Right lobe of liver (tissue), 6 donors: ENCODE measurements around the gene GDPD5. TPM values are rescaled to one million over a fixed set of nuclear protein-coding genes. Genes with fewer than 3 reads are reported as not detected.

Source experiments
- ATAC-seq, 4 donors: fragments of 200-7000 bp; cut with Tn5 transposase; one replicate each; pipeline ENCODE4 v1.9.1; 2020; ENCODE audit warnings: mild to moderate bottlenecking in 4 of 4, moderate library complexity in 4 of 4
- DNase-seq, 3 donors: peaks; one replicate each; pipeline ENCODE4 v3.0.0-alpha.2; 2020
- H3K27ac ChIP-seq, 3 donors: fragments of 200-600 bp; one replicate each; pipeline ENCODE4 v1.8.0; 2022
- H3K27me3 ChIP-seq, 2 donors: fragments of 200-600 bp; one replicate each; pipeline ENCODE4 v1.8.0; 2022
- H3K36me3 ChIP-seq, 4 donors: fragments of 200-600 bp; sonication (generic) in 1 of 4; one replicate each; pipeline versions ENCODE4 v1.5.1 to v1.8.0; 2017 to 2022; ENCODE audit warnings: control low read depth in 1 of 4
- H3K4me1 ChIP-seq, 4 donors: fragments of 200-600 bp; sonication (generic) in 1 of 4; one replicate each; pipeline versions ENCODE4 v1.5.1 to v1.8.0; 2017 to 2022; ENCODE audit warnings: control low read depth in 1 of 4
- H3K4me3 ChIP-seq, 3 donors: fragments of 200-600 bp; one replicate each; pipeline ENCODE4 v1.8.0; 2022
- H3K9me3 ChIP-seq, 4 donors: fragments of 200-600 bp; sonication (generic) in 1 of 4; one replicate each; pipeline versions ENCODE4 v1.5.1 to v1.8.0; 2017 to 2022; ENCODE audit warnings: control low read depth in 1 of 4
- POLR2A ChIP-seq: fragments of 450-650 bp; IDR thresholded peaks from one replicate; pipeline ENCODE4 v1.6.1; 2017; ENCODE audit warnings: antibody characterized with exemption, mild to moderate bottlenecking
- WGBS: methylation state at CpG from one replicate; pipeline ENCODE4 v1.1.6; 2018; ENCODE audit warnings: low coverage, low lambda C conversion rate; ENCODE audit not compliant: insufficient coverage; ENCODE audit errors: missing lambda C conversion rate; 5-methylcytosine and 5-hydroxymethylcytosine counted together
- intact Hi-C, 2 donors: fragments of 100-400 bp; cut with DNase I; formaldehyde crosslinking; loops; one replicate each; pipeline versions ENCODE4 v1.11.2 to v1.14.1; 2022
- total RNA-seq, 6 experiments: library from RNA; depleted of rRNA in 2 of 6; stranded (reverse); fragments of >200 nt in 2 of 6; fragmentation: NEBNext Ultra II Directional in 3 of 6; extraction: Animal tissue kit (Norgen Biotek cat#: 25700) in 3 of 6; gene quantifications; one replicate each; pipeline versions ENCODE4 v1.1.0 to v1.2.4, GENCODE V29; 2016 to 2023
- TF ChIP-seq, protein P1 (sequence below), 4 donors: fragments of 200-600 bp in 3 of 4; fragments of 450-650 bp in 1 of 4; IDR thresholded peaks; one replicate each; pipeline versions ENCODE4 v1.5.1 to v1.8.0; 2016 to 2022; ENCODE audit warnings: antibody characterized with exemption in 4 of 4, mild to moderate bottlenecking in 2 of 4
- donor health status: DM: no; HTN: yes; CAD: no.
- donor health status: DM: no; HTN: no; CAD: no.
- donor health status: DM: no; HTN: no; CAD: no.
- donor health status: DM: no; HTN: yes; CAD: no.
- donor health status: DM: no; HTN: yes; CAD: no.

The GDPD5 gene
- total RNA-seq, 6 experiments from 2014 or later = 2.0 to 10.7 (median 4.1) TPM

DNA sequence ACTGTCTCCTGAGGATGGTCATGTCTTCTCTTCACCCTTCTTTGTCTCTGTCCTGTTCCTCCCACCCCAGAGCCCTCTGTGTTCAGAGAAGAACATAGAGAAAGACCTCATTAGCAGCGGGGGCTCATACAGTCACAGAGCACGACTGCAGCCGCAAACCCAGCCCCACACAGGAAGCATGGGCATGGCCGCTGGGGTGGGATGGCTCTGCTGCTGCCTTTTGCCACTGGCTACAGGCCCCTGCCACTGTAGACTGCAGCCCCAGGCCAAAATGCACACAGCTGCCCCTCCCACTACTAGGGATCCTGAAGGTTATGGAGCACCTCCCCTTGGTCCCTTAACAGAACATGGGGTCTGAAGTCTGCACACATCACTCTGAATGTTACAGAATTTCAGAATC, 57.9 kb downstream of the GDPD5 start:
- Histone ChIP-seq H3K27me3 (no peaks in the 10 kb centered on the region), H3K4me1 (no peaks in the 10 kb centered on the region), H3K9me3 (no peaks in the 10 kb centered on the region), H3K36me3 (no peaks in the 10 kb centered on the region), H3K27ac (no peak overlapping the region), H3K4me3 (no peak overlapping the region)
- TF ChIP-seq, protein P1, sequence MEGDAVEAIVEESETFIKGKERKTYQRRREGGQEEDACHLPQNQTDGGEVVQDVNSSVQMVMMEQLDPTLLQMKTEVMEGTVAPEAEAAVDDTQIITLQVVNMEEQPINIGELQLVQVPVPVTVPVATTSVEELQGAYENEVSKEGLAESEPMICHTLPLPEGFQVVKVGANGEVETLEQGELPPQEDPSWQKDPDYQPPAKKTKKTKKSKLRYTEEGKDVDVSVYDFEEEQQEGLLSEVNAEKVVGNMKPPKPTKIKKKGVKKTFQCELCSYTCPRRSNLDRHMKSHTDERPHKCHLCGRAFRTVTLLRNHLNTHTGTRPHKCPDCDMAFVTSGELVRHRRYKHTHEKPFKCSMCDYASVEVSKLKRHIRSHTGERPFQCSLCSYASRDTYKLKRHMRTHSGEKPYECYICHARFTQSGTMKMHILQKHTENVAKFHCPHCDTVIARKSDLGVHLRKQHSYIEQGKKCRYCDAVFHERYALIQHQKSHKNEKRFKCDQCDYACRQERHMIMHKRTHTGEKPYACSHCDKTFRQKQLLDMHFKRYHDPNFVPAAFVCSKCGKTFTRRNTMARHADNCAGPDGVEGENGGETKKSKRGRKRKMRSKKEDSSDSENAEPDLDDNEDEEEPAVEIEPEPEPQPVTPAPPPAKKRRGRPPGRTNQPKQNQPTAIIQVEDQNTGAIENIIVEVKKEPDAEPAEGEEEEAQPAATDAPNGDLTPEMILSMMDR (IDR thresholded peaks at IDR 0.05) = no peak
- TF ChIP-seq POLR2A = no peak
- intact Hi-C loops = no loop called here
- ATAC-seq (no peak), DNase-seq (peak in 1 of 3 donors; percentile 19)
- WGBS = 35% methylated on average over 2 of the region's 4 CpGs

DNA sequence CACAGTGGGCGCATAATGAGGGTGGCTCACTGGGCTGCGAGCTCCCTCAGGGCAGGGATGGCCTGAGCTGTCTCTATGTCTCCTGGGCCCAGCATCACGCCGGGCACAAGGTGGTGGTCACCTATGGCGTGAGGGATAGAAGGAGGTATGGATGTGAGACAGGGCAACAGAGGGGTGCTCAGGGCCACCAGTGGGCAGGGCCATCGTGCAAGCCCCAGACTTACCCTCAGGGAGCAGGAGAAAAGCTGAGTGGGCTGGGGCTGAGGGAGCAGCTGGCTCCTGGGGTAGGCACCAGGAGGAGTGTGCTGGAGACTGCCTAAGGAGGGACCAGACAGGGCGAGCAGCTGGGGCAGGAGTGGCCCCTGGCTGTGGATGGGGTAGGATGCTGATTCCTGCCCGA, 58.4 kb downstream of the GDPD5 start:
- no peak overlapping the region for H3K4me3 ChIP-seq
- no peaks in the 10 kb centered on the region for H3K4me1 ChIP-seq
- ATAC-seq (no peak), DNase-seq (peak in 1 of 3 donors; percentile 37)
- H3K36me3 ChIP-seq = no peaks in the 10 kb centered on the region
- 80% methylated on average over 6 of the region's 8 CpGs for WGBS
- no peaks in the 10 kb centered on the region for H3K9me3 ChIP-seq
- no peak overlapping the region for H3K27ac ChIP-seq
- H3K27me3 ChIP-seq = no peaks in the 10 kb centered on the region
- no peak for TF ChIP-seq POLR2A
- TF ChIP-seq, protein P1 (IDR thresholded peaks at IDR 0.05) = no peak
- intact Hi-C loops = no loop called here

DNA sequence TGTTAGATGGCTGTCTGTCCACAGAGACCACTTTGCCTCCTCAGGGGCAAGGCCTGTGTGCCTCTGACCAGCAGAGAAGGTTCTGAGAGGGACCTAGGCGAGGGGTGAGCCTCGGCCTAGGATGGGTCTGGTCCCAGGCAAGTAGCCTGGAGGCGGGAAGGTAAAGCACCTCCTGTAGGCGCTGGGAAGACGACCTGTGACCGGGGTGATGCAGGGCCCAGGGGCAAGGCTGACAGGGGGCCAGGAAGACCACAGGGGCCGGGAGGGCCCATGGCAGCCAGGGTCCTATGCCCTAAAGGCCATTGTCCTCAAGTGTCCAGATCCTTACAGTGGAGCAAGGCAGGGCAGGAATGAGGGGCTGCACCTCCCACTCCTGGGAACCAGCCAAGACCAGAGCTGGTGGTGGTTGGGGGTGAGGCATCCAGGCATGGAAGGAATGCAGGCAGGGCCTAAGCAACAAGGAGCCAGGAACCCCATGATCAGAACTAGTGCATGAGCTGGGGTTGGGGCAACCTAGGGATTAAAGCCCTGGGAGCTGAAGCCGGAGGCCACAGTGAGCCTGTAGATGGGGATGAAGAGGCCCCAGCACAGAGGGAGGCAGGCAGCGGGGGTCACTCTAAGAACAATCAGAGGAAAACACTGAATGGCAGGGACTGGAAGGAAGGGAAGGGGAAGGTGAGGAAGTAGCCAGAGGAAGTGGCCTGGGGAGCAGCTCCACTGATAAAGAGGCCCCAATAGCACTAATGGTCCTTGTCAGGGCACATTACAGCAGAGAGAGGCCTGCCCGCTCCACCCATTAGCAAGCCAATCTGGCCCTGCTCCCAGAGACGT, 59.8 kb downstream of the GDPD5 start:
- DNase-seq = peak in 1 of 3 donors; percentile 48
- no peak overlapping the region for H3K27ac ChIP-seq
- H3K4me1 ChIP-seq = no peaks in the 10 kb centered on the region
- WGBS = 70% methylated on average over 4 of the region's 11 CpGs
- intact Hi-C loops = no loop called here
- ATAC-seq = peak; percentile 24 to 43 (median 28)
- H3K9me3 ChIP-seq = no peaks in the 10 kb centered on the region
- TF ChIP-seq, protein P1 (IDR thresholded peaks at IDR 0.05) = no peak
- TF ChIP-seq POLR2A = no peak
- H3K27me3 ChIP-seq = no peaks in the 10 kb centered on the region
- no peaks in the 10 kb centered on the region for H3K36me3 ChIP-seq
- H3K4me3 ChIP-seq = no peak overlapping the region

DNA sequence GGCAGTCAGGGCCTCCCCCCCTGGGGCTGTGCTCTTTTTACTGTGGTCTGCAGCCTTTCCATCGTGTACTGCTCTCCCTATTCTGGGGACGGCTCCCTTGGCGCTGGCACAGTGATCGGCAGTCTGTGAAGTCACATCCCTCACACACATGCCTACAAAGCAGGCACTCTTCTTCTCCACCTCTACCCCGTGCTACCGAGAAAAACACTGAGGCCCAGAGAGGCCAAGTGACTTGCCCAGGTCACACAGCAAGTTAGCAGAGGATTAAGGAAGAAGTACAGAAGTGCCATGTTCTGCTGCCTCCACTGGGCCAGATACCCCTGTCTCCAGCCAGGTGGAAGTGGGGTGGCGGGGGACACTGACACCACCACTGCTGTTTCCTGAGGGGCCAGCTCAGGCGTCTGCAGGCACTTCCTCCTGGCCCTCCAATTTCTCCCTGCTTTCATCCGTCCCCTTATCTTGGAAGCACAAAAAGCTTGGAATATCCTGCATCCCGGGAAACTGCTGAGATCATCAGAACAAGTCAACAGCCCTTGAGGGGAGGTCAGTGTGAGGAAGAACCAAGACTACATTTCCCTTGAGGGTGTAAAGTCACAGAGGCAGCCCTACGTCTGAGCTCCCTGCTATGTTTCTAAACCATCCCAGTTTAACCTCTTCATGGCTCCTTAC, 62.5 kb downstream of the GDPD5 start:
- intact Hi-C loops = no loop called here
- no peak for DNase-seq
- no peak overlapping the region for H3K27ac ChIP-seq
- WGBS = 49% methylated on average over 5 of the region's 11 CpGs
- no peaks in the 10 kb centered on the region for H3K27me3 ChIP-seq
- no peaks in the 10 kb centered on the region for H3K36me3 ChIP-seq
- H3K4me3 ChIP-seq = no peak overlapping the region
- ATAC-seq = peak; percentile 59 to 69 (median 62)
- H3K9me3 ChIP-seq = no peaks in the 10 kb centered on the region
- TF ChIP-seq POLR2A = no peak
- TF ChIP-seq, protein P1 (IDR thresholded peaks at IDR 0.05) = no peak
- no peaks in the 10 kb centered on the region for H3K4me1 ChIP-seq
